GM21526 (cell line): ENCODE data around the gene RHCE.
"Not testable (repeated sequence)": the region's sequence is repeated elsewhere in the genome, so short reads cannot be mapped to it uniquely, and the experiment has no call there.

Source experiments
- ATAC-seq: cut with Tn5 transposase; IDR thresholded peaks from one replicate; pipeline ENCODE4 v1.9.1; 2021; ENCODE audit warnings: moderate library complexity; ENCODE audit not compliant: unreplicated experiment, low FRiP score

Gene RHCE

DNA sequence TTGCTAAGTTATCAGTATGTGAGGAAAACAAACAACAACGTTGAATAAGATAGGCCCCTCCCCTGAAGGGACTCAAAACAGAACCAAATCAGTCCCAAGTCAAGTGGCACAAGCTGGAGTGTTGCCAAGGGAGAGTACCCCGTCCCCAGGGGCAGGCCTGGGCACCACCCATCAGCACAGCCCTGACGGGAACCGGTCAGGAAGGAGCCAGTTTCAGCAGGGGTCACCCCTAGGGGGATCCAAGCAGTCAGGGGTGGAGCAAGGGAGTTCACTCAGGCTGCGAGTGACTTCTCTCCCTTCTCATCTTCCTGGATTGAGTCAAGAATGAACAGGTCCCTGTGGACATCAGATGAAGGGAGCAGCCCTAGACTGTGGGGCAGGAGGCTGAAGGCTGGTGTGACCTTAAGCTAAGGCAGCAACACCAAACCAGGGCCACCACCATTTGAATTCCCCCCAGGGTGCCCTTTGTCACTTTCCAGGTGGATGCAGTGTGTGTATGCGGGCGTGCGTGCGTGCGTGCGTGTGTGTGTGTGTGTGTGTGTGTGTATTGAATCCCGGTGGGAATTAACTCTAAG lies 14.8 kb downstream of the RHCE start:
- not testable (repeated sequence) for ATAC-seq

DNA sequence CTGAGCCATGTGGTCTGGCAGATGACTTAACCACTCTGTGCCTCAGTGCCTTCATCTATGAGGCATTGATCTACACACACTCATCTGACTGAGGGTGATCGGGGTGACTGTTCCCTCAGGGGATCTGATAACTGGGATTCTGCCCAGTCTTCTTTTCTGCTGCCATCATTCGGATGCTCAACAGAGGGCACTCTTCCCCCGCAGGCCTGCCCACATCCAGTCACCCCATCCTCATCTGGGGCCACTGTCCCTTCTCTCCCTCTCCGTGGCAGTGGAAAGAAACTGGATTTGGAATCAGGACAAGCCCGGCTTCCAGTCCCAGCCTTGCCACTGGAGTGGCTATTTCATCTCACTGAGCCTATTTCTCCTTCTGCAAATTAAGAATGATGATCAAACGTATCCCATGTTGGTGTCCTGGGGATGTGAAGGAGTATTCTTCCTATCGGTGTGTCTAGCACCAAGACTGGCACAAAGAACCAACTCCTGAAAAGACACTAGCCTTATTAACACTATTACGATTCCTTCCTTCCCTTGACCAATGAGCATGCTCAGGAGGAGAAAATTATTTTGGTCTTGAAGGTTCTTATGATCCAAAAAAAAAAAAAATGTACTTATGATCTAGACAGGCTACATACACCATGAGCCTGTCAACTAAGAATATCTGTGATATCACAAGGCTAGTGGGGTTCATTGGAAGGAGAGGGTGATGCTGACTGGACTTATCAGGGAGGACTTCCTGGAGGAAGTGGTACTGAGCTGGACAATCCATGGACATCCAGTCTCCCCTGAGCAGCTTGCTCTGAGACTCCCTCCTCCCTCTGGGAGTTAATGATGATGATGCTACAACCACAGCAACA lies 17.4 kb downstream of the RHCE start:
- ATAC-seq, result not testable (repeated sequence)

DNA sequence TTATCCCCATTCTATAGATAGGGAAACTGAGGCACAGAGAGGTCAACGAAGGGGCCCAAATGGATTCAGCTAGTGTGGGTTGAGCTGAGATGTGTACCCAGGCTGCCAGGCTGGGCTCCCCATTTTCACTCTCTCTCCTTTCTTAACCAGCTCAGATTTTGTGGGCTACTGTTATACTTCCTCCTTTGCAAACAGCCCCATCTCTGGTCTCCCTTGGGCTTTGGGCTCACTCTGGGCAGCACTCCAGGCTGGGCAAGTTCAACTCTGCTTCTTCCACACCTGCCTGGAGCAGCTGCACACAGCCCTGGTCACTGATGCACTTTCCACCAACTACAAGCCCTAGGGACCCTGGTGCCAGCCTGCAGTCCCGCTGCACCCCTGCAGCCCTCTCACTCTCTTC lies 22.5 kb downstream of the RHCE start:
- ATAC-seq, result not testable (repeated sequence)

DNA sequence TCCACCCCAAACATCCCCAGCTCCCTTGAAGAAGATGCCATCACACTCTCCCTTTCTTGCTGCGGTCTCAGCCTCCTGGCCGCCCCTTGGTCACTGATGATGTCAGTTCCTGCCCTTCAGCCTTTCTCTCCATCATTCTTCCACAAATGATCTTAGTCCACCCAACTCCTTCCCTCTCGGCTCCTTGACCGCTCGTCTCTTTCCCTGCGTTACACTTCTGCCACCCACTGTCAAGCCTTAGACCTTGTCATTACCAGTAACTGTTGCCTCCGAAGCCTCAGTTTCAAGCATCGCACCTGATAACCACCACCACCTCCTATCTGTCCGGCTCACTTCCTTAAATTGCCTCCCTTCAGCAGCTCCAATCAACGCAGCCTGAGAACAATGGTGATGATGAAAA lies 23.1 kb downstream of the RHCE start:
- ATAC-seq, result not testable (repeated sequence)

DNA sequence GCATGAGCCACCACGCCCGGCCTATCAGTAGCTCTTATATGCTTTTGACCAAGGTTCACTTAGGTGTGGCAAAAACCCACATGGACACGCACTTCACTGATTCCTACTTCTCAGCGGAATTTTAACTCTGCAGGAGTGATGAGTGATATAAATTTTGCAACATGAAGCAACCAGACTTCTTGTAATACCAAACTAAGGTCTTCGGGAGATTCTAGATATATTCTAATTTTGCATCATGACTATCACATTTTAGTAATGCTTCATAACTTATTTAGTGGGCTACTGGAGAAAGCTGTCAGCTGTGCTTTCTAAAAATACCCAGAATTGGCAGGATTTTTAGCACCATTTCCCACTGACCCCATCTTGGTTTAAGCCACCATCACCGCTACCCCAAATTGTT lies 27.8 kb downstream of the RHCE start:
- no peak for ATAC-seq

DNA sequence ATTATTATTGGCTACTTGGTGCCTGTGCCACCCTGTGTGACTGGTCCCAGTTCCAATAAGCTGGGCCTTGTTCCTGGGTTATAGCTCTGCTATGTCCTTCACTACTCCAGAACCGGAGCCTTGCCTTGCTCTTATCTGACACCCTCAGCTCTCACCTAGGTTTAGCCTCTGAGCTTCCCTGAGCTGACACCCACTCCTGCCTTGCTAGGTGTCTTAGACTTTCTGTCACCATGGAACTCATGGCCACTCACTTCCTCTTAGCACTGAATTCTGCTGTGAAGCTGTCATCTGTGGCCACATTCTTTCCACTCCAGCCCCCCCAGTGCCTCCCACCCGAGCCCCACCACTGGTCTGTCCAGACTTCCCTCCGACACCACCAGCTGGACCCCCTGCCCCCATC lies 30.9 kb downstream of the RHCE start:
- not testable (repeated sequence) for ATAC-seq

DNA sequence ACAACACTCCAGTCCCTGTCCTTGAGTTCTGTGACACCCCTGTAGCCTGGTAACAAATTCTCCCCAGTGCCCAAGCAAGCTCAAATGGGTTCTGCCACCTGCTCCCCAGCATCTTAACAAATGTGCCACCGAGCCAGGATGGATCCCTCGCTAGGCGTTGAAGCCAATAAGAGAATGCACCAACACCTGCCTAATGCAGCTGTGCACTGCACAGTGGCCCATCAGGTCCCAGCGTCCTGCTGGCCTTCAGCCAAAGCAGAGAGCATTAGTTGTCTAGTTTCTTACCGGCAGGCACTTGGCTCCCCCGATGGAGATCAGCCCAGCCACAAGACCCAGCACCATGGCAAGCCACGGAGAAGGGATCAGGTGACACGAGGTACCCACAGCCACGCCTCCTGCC lies 31.9 kb downstream of the RHCE start:
- not testable (repeated sequence) for ATAC-seq

DNA sequence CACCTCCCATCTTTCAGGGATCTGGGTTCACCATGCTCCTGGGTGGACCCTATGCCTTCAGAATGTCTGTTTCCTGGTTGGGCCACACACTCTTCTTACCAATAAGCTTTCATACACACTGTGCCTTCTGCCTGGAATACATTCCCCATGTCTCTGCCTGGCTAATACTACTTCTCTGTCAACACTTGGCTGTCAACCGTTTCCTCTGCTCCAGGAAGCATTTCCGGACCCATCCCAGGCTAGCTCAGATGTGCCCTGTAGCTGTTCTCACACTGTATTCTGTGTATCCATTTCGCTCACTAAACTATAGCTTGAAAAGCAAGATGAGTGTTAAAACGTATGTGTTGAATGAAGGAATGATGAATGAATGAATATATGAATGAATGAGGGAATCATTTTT lies 33.5 kb downstream of the RHCE start:
- ATAC-seq, result not testable (repeated sequence)

DNA sequence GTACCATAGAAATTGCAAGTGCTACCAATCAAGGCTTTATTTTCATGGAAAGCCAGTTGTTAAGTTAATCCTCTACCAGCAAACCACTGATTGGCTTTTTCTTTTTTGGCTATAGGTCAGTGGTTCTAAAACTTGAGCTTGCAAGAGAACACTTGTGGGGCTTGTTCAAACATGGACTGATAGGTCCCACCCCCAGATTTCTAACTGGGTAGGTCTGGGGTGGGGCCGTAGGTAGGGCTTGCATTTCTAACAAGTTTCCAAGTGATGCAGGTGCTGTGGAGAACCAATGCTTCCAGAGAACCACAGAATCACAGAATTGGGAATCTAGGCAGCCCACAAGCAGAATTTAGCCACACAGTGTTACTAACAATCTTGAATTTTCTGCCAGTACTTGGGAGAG lies 36.8 kb downstream of the RHCE start:
- not testable (repeated sequence) for ATAC-seq

DNA sequence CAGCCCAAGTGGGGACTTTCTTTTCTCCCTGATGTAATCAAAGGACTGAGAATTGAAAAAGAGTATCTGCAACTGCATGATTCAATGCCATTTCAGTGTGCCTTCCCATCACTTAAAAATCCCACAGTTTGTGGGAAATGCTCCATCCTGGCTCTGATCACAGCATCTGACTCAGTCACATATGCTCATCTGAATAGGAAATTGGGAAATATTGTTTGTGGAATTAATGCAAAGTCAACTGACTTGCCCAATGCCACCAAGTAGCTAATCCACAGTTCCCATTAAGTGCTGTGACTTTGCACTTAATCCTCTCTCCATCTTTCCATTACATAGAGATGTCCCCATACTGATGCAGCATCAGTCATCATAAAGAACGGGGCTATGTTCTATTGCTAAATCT lies 37.5 kb downstream of the RHCE start:
- not testable (repeated sequence) for ATAC-seq

DNA sequence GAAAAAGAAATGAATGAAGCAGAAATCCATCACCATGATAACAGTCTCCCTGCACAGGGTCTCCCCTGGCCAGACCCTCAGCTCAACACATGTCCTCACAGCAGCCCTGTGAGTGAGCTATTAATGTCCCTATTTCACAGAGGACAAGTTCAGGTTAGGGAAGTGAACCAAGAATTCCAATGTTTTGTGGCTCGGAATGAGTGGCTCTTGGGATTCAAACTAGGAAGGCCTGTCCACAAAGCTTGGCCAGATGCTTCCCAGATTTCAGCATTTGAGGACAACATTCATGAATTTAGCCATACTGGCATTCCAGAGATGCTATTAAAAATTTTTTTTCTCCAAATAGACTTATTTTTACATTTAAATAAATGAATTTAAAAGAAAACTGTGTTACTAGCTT lies 38.1 kb downstream of the RHCE start:
- not testable (repeated sequence) for ATAC-seq

DNA sequence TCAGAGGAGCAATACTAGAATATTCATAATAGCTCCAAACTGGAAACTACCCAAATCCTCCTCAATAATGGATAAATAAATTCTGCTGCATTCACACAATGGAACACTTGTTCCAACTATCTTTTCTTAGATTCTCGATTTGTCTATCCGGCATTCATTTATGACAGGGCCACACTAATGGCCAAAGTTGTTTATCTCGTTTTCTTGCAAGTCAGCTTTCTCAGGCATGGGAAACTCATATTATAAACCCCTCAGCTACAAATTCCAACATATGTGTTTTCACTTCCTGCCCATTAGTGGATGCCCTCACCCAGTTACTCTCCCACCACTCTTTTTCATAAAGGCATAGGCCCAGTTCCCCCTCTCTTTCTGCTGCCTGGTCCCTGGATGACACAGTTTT lies 42.3 kb downstream of the RHCE start:
- not testable (repeated sequence) for ATAC-seq

DNA sequence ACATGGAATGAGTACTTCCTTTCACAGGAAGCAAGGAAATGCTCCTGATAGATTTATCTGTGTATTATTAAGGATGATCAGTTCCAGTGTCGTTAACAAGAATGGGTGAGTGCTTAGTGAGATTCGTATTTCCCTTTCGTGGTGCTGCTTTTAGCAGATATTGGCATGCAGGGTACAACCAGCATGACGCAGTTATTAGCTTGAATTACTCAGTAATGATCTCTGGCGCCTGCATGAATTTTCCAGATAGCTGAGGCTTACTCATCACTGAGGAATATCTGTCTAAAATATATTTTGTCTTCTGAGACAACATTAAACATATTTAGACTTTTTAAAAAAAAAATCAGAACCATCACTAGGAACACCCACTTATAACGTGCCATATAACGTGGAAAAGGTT lies 48.9 kb downstream of the RHCE start:
- not testable (repeated sequence) for ATAC-seq

DNA sequence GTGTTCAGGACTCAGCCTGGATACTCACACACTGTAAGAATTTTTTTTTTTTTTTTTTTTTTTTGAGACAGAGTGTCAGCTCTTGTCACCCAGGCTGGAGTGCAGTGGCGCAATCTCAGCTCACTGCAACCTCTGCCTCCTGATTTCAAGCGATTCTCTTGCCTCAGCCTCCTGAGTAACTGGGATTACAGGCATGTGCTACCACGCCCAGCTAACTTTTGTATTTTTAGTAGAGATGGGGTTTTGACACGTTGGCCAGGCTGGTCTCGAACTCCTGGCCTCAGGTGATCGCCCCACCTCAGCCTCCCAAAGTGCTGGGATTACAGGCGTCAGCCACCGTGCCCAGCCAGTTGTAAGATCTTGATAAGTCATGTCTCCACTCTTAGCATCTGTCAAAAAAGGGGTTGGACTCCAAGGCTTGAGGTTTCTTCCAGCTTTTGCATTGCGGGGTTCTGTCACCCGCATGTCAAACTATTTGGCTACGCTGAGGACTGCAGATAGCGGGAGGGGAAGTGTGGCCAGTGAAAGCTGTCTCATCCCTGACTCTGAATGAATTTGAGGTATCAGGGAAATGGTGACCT lies 50.8 kb downstream of the RHCE start:
- not testable (repeated sequence) for ATAC-seq

DNA sequence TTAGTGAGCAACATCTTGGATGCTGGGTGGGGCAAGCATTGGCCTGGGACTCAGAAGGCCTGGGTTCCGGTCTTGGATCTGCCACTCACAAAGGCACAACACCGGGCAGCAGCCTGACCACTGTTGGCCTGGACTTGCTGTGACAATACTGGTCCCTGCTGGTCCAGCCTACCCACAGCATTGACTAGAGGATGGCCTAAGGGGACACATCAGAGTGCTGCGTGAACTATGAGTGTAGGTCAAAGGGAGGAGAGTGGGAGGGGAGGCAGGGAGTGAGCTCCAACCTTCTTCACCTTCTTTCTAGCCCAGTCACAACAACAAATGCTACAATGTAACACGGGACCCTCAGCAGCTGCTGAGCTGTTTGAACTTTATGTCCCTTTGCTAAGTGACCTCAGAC lies 51.4 kb downstream of the RHCE start:
- no peak for ATAC-seq

DNA sequence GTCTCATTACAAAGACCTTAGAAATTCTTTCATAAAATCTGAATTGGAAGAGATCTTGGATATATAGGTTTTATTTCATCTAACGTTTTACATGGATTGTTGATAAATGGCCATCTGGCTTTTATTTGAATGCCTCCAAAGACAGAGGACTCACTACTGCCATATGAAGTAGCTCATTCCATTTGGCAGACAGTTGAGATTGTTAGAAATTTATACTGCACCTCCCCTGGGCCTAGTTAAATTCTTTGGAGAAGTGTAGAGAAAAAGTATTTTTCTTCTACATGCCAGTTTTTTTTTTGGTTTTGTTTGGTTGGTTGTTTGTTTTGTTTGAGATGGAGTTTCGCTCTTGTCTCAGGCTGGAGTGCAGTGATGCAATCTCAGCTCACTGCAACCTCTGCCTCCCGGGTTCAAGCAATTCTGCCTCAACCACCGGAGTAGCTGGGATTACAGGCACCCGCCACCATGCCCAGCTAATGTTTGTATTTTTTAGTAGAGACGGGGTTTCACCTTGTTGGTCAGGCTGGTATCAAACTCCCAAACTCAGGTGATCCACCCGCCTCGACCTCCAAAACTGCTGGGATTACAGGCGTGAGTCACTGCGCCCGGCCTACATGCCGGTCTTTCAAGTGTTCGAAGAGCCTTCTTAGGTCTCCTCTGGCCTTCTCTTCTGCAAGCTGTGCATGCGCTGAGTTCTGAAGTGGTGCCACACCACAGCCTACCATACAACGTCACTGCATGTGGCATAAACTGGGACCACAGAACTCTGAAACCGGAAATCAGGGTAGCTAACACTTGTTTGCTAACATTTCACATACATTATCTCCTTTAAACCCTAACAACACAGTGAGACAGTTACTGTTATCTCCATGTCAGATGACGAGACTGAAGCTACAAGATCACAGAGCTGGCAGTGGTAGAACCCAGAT lies 57.7 kb downstream of the RHCE start:
- ATAC-seq, result not testable (repeated sequence)

DNA sequence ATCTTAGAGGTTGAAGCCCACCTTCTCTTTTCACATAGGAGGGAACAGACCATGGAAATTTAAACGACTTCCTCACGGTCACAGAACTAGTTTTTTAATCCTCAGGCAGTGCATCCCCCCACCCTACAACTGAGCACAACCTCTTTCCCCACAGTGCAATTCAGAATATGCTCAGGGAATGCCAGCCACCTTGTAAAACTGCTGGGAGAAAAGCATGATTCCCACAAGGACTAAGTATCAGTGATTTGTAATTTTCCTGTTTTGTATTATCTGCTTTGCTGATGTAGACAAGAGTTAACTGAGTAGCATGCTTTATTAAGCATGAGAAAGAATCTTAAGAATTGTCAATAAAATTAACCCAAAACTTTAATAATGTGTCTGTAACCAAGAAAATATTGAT lies 58.7 kb downstream of the RHCE start:
- ATAC-seq, result no peak

DNA sequence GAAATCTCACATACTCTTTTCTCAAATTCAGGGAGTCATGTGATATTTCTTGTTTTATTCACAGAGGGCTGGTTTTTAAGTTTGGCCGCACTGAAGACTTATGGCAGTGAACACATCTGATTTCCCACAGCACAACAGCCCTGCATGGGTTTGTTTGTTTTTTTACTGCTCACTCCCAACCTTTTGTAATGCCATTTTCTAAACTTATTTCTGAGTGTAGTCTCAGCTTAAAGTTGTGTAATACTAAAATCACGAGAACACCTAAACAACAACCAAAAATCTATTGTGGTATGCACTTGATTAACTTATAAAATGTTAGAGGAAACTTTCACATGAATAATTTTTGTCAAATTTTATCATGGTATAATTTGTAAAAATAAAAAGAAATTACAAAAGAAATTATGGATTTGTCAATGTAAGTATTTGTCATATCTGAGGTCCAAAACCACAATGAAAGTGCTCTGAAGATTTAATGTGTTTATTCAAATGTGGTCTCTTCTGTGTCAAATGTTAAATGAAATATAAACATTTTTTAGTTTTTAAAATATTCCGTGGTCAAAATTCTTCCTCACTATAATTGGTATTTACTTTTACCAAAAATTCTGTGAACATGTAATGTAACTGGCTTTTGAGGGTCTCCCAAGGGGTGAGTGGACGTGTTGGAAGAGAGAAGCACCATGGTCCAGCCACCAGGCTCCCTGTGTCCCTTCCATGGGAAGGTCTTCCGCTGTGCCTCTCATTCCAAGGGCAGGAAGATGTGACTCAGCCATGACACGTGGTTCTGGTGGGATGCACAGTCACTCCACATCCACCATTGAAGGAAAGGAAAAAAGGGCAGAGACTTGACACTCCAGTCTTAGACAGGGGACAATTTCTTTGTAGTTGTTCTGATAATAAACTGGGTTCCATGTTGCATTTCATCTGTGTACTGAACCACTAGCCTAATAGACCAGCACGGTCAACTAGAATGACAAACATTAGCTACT lies 59.7 kb downstream of the RHCE start:
- no peak for ATAC-seq

DNA sequence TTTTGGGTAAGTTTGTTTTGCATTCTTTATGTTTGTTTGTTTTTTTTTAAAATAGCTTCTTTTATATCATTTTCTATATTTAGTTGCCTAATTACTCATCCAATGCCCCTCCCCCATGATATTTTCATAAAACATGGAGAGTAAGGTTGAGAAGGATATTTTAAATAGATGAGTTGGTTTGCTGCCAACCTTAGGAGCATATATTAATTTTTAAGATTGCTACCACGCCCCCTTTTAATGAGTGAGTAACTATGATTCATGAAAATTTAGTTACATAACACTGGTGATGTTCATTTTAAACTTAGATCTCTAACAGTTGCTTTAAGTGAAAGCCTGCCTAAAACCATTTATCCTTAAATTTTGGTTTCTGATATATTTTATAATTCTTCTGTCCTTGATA lies 63.8 kb downstream of the RHCE start:
- no peak for ATAC-seq

DNA sequence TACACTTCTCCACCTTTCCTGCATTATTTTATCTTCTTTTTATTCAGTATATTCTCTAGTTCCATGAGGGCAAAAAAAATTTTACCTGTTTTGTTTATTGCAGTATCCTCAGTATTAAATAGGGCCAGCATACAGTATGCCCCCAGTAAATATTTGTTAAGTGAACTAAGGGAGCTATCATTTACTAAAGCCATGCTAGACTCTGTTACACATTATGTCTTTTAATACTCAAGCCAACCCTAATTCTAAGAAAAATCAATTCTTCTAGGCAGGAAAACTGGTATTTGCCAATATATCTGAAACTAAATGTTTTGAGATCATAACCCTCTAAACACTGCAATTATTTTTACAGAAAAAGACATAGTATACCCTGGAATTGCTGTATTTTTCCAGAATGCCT lies 64.2 kb downstream of the RHCE start:
- no peak for ATAC-seq
